ENCODE data around the gene TMEM259. TPM values are rescaled to one million over a fixed set of nuclear protein-coding genes. Genes with fewer than 3 reads are reported as not detected.

The TMEM259 gene
- total RNA-seq, 3 donors from 2014 or later: 112 to 156 (median 153) TPM

DNA sequence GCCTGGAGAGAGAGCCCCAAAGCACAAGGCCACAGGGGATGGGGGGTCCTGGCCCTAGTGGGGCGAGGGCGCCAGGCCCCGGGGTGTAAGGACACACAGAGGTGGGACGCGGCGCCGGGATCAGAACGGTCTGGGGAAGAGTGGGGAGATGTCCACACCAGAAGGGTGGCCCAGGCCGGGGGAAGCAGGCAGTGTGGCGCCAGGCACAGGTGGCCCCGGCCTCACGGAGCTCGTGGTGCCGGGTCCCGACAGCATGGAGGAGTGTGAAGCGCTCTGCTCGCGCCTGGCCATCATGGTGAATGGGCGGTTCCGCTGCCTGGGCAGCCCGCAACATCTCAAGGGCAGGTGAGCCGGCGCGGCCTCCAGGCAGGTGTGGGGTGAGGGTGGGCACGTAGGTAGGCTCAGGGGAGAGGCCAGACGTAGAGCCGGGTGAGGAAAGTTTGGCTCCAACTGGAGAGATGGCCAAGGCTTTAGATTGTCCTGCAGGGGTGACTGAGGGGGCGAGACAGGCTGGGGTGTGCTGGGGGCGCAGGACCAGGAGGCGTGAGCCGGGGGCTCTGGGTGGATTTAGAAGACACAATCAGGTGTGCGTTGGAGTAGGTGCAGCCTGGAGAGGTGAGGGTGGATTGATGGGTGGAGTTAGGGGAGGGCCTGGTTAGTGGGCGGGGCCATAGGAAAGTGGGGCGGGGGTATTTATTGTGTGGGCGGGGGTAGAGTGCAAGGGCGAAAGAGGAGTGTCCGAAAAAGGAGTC, 43.2 kb upstream of the TMEM259 start:
- TF ChIP-seq, protein P1, sequence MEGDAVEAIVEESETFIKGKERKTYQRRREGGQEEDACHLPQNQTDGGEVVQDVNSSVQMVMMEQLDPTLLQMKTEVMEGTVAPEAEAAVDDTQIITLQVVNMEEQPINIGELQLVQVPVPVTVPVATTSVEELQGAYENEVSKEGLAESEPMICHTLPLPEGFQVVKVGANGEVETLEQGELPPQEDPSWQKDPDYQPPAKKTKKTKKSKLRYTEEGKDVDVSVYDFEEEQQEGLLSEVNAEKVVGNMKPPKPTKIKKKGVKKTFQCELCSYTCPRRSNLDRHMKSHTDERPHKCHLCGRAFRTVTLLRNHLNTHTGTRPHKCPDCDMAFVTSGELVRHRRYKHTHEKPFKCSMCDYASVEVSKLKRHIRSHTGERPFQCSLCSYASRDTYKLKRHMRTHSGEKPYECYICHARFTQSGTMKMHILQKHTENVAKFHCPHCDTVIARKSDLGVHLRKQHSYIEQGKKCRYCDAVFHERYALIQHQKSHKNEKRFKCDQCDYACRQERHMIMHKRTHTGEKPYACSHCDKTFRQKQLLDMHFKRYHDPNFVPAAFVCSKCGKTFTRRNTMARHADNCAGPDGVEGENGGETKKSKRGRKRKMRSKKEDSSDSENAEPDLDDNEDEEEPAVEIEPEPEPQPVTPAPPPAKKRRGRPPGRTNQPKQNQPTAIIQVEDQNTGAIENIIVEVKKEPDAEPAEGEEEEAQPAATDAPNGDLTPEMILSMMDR (IDR thresholded peaks at IDR 0.05): no peak
- no peak for TF ChIP-seq POLR2A (IDR thresholded peaks at IDR 0.05)
- TF ChIP-seq POLR2AphosphoS5 (IDR thresholded peaks at IDR 0.05): no peak
- Histone ChIP-seq H3K36me3 (no peaks in the 10 kb centered on the region), H3K27ac (no peak overlapping the region), H3K4me3 (no peak overlapping the region), H3K27me3 (peaks cover 2 to 36% of the 10 kb centered on the region in 2 donors), H3K4me1 (peaks cover 9 to 19% of the 10 kb centered on the region in 2 donors), H3K9me3 (peaks cover 7 to 12% of the 10 kb centered on the region in 2 donors)
- intact Hi-C loops (cut with DNase I; ENCODE audit: low total_unique reads): no loop called here
- no peak for DNase-seq (ENCODE audit: low spot score in 2 of 2)

DNA sequence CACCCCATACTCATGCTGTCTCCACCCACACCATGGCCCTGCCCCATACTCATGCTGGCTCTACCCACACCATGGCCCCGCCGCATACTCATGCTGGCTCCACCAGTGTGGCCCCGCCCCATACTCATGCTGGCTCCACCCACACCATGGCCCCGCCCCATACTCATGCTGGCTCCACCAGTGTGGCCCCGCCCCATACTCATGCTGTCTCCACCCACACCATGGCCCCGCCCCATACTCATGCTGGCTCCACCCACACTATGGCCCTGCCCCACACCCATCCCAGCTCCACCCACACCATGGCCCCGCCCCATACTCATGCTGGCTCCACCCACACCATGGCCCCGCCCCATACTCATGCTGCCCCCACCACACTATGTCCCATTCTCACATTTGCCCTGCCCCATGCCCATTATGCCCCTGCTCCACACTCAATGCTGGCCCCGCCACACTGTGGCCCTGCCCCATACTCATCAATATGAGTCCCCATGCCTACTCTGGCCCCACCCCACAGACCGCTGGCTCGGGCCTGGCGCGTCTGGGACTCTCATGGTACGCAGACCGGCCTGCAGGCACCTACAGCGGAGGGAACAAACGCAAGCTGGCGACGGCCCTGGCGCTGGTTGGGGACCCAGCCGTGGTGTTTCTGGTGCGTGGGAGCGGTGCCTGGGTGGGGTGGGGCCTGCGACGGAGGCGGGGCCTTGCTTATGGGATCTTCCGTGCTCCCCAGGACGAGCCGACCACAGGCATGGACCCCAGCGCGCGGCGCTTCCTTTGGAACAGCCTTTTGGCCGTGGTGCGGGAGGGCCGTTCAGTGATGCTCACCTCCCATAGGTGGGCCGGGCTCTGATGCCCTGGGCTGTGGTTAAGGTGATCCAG, 42.3 kb upstream of the TMEM259 start:
- TF ChIP-seq POLR2A (IDR thresholded peaks at IDR 0.05) (no peak), POLR2AphosphoS5 (IDR thresholded peaks at IDR 0.05) (no peak)
- TF ChIP-seq, protein P1 (IDR thresholded peaks at IDR 0.05): no peak

GRCh38 chr19:1062387-1063029, 41.6 kb upstream of the TMEM259 start:
- Histone ChIP-seq H3K4me1 (peaks cover 9 to 18% of the 10 kb centered on the region in 2 donors), H3K27ac (no peak overlapping the region), H3K36me3 (no peaks in the 10 kb centered on the region), H3K27me3 (peaks cover 0 to 21% of the 10 kb centered on the region in 2 donors), H3K4me3 (no peak overlapping the region), H3K9me3 (peaks cover 22 to 28% of the 10 kb centered on the region in 2 donors)
- TF ChIP-seq POLR2A (IDR thresholded peaks at IDR 0.05) (no peak), POLR2AphosphoS5 (IDR thresholded peaks at IDR 0.05) (no peak)
- intact Hi-C loops (cut with DNase I; ENCODE audit: low total_unique reads): no loop called here
- no peak for DNase-seq (ENCODE audit: low spot score in 2 of 2)

More for the DNA sequence above, 42.3 kb upstream of the TMEM259 start:
- Histone ChIP-seq H3K27ac (no peak overlapping the region), H3K4me1 (peaks cover 9 to 19% of the 10 kb centered on the region in 2 donors), H3K36me3 (no peaks in the 10 kb centered on the region), H3K9me3 (peaks cover 15 to 20% of the 10 kb centered on the region in 2 donors), H3K27me3 (peaks cover 0 to 28% of the 10 kb centered on the region in 2 donors), H3K4me3 (no peak overlapping the region)
- DNase-seq (ENCODE audit: low spot score in 2 of 2): no peak
- intact Hi-C loops (cut with DNase I; ENCODE audit: low total_unique reads): no loop called here

GRCh38 chr19:1061987-1062386, 41.1 kb upstream of the TMEM259 start:
- intact Hi-C loops (cut with DNase I; ENCODE audit: low total_unique reads): no loop called here
- TF ChIP-seq, protein P1 (IDR thresholded peaks at IDR 0.05): no peak
- no peak for TF ChIP-seq POLR2AphosphoS5 (IDR thresholded peaks at IDR 0.05)
- TF ChIP-seq POLR2A (IDR thresholded peaks at IDR 0.05): no peak
- Histone ChIP-seq H3K9me3 (peaks cover 28 to 33% of the 10 kb centered on the region in 2 donors), H3K27me3 (peaks cover 0 to 16% of the 10 kb centered on the region in 2 donors), H3K4me3 (no peak overlapping the region), H3K4me1 (peaks cover 4 to 13% of the 10 kb centered on the region in 2 donors), H3K27ac (no peak overlapping the region), H3K36me3 (no peaks in the 10 kb centered on the region)
- DNase-seq (ENCODE audit: low spot score in 2 of 2): no peak

DNA sequence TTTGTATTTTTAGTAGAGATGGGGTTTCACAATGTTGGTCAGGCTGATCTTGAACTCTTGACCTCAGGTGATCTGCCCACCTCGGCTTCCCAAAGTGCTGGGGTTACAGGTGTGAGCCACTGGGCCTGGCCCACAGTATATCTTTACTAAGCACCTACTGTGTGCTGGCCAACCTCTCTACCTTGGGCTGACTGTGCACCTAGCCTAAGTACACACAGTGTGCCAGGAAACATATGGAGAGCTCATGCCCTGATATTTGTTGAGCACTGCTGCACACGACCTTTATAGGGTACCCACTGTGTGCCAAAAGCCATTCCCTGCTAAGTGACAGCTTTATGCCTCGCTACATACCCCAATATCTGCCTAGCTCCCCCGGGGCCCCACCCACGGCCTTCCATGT, 39.8 kb upstream of the TMEM259 start:
- H3K27me3 ChIP-seq: peaks cover 0 to 6% of the 10 kb centered on the region in 2 donors
- TF ChIP-seq, protein P1 (IDR thresholded peaks at IDR 0.05): no peak
- no peak for TF ChIP-seq POLR2AphosphoS5 (IDR thresholded peaks at IDR 0.05)
- TF ChIP-seq POLR2A (IDR thresholded peaks at IDR 0.05): no peak
- peaks cover 41 to 46% of the 10 kb centered on the region in 2 donors for H3K9me3 ChIP-seq
- no peak overlapping the region for H3K4me3 ChIP-seq
- no peak for DNase-seq (ENCODE audit: low spot score in 2 of 2)
- H3K4me1 ChIP-seq: peaks cover 0 to 9% of the 10 kb centered on the region in 2 donors
- H3K36me3 ChIP-seq: no peaks in the 10 kb centered on the region
- no peak overlapping the region for H3K27ac ChIP-seq
- intact Hi-C loops (cut with DNase I; ENCODE audit: low total_unique reads): no loop called here
